ENCODE data around the gene SMARCA4.

GRCh38 chr19:11020423-11020822 lies 59.6 kb downstream of the SMARCA4 start:
- TF ChIP-seq POLR2AphosphoS5 (IDR thresholded peaks at IDR 0.05) (no peak), CTCF (IDR thresholded peaks at IDR 0.05) (no peak)
